GM19395 (cell line): ENCODE results near the gene PPP1R12C.

Source experiments
- ATAC-seq: cut with Tn5 transposase; IDR thresholded peaks from one replicate; pipeline ENCODE4 v1.9.1; 2021; ENCODE audit warnings: mild to moderate bottlenecking, moderate library complexity; ENCODE audit not compliant: unreplicated experiment

PPP1R12C gene

GRCh38 chr19:55146705-55147273, 29.4 kb upstream of the PPP1R12C start:
- no peak for ATAC-seq

GRCh38 chr19:55146078-55146704, 28.8 kb upstream of the PPP1R12C start:
- ATAC-seq = no peak

- ATAC-seq = no peak
These were observed 27.8 kb upstream of the PPP1R12C start for GRCh38 chr19:55145232-55145631.

- ATAC-seq = no peak
These were observed 24.3 kb upstream of the PPP1R12C start for GRCh38 chr19:55141696-55142095.

DNA sequence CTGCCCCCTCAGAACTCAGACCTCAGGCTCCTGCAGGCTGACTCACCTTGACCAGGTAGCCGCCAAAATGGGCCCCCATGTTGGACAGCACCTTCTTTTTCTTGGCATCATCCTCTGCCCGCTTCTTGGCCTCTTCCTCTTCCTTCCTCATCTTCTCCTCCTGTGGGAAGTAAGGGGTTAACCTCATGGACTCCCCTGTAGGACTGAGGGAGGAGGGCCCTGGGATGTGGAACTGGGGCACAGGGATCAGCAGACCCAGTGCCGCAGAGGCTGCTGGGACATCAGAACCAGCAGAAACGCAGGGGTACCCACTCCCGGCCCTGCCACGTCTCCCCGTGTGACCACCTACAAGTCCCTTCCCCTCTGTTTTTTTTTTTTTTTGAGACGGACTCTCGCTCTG, 20.5 kb upstream of the PPP1R12C start:
- no peak for ATAC-seq

- no peak for ATAC-seq
These were observed 19.1 kb upstream of the PPP1R12C start for GRCh38 chr19:55136399-55137102.

DNA sequence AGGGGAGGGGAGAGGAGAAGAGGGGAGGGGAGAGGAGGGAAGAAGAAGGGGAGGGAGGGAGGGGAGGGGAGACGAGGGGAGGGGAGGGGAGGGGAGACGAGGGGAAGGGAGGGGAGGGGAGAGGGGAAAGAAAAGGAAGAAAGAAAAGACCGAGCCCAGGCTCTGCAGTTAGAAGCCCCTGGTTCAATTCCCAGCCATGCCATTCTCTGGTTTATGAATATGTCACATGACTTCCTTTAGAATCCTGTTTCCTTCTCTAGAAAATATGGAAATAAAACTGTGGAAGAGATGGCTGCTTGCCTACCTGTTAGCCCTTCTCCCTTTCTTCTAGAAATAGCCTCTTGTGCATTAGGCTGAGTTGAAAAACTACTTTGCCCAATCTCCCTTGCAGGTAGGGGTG, 17.3 kb upstream of the PPP1R12C start:
- ATAC-seq = no peak

DNA sequence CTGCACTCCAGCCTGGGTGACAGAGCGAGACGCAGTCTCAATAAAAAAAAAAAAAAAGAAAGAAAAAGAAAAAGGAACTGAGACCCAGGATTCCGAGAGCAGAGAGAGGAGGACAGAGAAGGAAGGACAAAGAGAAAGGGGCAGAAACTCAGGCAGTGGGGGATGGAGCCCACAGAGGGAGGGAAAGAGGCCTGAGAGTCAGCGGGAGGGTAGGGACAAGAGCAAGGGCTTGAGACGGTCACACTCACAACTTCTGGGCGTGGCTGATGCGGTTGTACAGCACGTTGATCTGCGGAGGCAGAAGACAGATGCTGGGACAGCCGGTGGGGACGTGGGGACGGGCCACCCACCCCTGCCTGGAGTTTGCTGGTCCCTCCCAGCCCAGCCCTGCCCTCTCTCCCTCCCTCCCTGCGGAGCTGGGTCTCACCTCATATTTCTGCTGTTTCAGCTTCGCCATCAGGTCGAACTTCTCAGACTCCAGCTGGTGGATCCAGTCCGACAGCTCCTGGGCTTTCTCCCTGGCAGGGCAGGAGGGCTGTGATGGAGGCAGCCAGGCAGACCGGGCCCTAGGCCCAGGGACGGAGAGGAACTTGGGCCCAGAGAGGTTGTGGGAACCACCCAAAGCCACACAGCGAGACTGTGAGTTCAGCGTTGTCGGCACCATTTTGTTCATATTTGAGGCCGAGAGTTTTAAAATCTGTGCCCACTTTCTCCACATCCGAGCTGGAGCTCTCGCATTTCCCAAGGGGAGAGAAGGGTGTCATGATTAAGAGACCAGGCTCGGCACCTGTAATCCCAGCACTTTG, 16.4 kb upstream of the PPP1R12C start:
- no peak for ATAC-seq

DNA sequence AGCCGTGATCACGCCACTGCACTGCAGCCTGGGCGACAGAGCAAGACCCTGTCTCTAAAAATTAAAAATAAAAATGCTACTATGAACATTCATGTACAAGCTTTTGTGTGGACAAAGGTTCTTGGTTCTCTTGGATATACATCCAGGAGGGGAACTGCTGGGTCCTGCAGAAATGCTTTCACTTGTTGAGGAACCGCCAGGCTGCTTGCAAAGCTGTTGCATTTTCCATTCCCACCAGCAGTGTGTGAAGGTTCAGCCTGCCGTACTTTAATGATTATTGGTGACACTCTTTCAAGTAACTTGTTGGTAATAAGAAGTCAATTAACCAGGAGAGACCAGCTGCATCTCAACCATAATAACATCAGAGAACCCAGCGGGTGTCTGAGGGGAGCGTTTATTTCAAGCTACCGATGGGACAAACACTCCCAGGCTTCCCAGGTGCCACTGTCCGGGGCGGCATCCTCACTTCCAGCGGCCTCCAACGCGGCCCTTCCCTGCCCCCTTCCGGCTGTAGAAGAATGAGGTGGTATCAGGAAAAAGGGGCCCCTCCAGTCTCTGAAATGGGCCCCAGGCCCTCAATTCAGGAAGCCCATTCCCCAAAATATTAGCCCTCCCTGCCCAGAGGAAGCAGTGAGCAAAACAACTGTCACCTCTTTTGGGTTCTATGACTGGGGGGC, 15.2 kb upstream of the PPP1R12C start:
- ATAC-seq = no peak

- no peak for ATAC-seq
These were observed 14.0 kb upstream of the PPP1R12C start for GRCh38 chr19:55131421-55131820.

- ATAC-seq = no peak
These were observed 1.6 kb upstream of the PPP1R12C start for GRCh38 chr19:55119053-55119452.

- no peak for ATAC-seq
These were observed 1.1 kb upstream of the PPP1R12C start for GRCh38 chr19:55118401-55118991.

GRCh38 chr19:55117663-55118391, 390 bp upstream of the PPP1R12C start:
- peak; percentile 77 for ATAC-seq

GRCh38 chr19:55116232-55116858, 1.1 kb downstream of the PPP1R12C start:
- ATAC-seq = no peak

- no peak for ATAC-seq
These were observed 1.9 kb downstream of the PPP1R12C start for GRCh38 chr19:55115446-55116065.

DNA sequence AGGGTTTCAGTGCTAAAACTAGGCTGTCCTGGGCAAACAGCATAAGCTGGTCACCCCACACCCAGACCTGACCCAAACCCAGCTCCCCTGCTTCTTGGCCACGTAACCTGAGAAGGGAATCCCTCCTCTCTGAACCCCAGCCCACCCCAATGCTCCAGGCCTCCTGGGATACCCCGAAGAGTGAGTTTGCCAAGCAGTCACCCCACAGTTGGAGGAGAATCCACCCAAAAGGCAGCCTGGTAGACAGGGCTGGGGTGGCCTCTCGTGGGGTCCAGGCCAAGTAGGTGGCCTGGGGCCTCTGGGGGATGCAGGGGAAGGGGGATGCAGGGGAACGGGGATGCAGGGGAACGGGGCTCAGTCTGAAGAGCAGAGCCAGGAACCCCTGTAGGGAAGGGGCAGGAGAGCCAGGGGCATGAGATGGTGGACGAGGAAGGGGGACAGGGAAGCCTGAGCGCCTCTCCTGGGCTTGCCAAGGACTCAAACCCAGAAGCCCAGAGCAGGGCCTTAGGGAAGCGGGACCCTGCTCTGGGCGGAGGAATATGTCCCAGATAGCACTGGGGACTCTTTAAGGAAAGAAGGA, 2.8 kb downstream of the PPP1R12C start:
- no peak for ATAC-seq

GRCh38 chr19:55113570-55114039, 3.8 kb downstream of the PPP1R12C start:
- no peak for ATAC-seq

GRCh38 chr19:55112777-55113569, 4.5 kb downstream of the PPP1R12C start:
- ATAC-seq = no peak
